ENCODE results near the gene PLIN5. TPM values are rescaled to one million over a fixed set of nuclear protein-coding genes. Genes with fewer than 3 reads are reported as not detected.

The PLIN5 gene
- polyA plus RNA-seq, 1 donor: 5.3 TPM

- no peak for DNase-seq
Measured at GRCh38 chr19:4522291-4523002, 12.6 kb downstream of the PLIN5 start.

- DNase-seq: no peak
Measured at GRCh38 chr19:4521888-4522242, 13.2 kb downstream of the PLIN5 start.

- DNase-seq: no peak
Measured at GRCh38 chr19:4521170-4521887, 13.7 kb downstream of the PLIN5 start.

GRCh38 chr19:4519521-4520277 lies 15.3 kb downstream of the PLIN5 start:
- DNase-seq: no peak

- no peak for DNase-seq
Measured at GRCh38 chr19:4519172-4519496, 15.9 kb downstream of the PLIN5 start.

- DNase-seq: no peak
Measured at GRCh38 chr19:4518345-4519171, 16.5 kb downstream of the PLIN5 start, which contains the start of gene PLIN4. PLIN4 (minus strand) TSS chr19:4518486; CDS start chr19:4518272, 214 bp downstream.

GRCh38 chr19:4517451-4518057 lies 17.5 kb downstream of the PLIN5 start:
- DNase-seq: no peak

GRCh38 chr19:4516939-4517300 lies 18.1 kb downstream of the PLIN5 start:
- DNase-seq: no peak

GRCh38 chr19:4516199-4516938 lies 18.7 kb downstream of the PLIN5 start:
- DNase-seq: no peak

- no peak for DNase-seq
Measured at GRCh38 chr19:4515732-4516131, 19.3 kb downstream of the PLIN5 start.

GRCh38 chr19:4513248-4513647 lies 21.8 kb downstream of the PLIN5 start:
- no peak for DNase-seq

GRCh38 chr19:4512070-4512469 lies 23.0 kb downstream of the PLIN5 start:
- DNase-seq: no peak

- no peak for DNase-seq
Measured at GRCh38 chr19:4511300-4512054, 23.5 kb downstream of the PLIN5 start.

- DNase-seq: no peak
Measured at GRCh38 chr19:4510435-4511255, 24.4 kb downstream of the PLIN5 start.

GRCh38 chr19:4508698-4509097 lies 26.3 kb downstream of the PLIN5 start:
- no peak for DNase-seq

- DNase-seq: no peak
Measured at GRCh38 chr19:4507804-4508203, 27.2 kb downstream of the PLIN5 start.

- DNase-seq: no peak
Measured at GRCh38 chr19:4507150-4507452, 27.9 kb downstream of the PLIN5 start.

GRCh38 chr19:4506449-4507149 lies 28.4 kb downstream of the PLIN5 start:
- DNase-seq: no peak
